MM.1S (cell line): ENCODE data around the gene CEP78.

ENCODE experiments used
- CTCF ChIP-seq: fragments of 300-600 bp; sonication (generic); IDR thresholded peaks from 2 replicates; pipeline ENCODE4 v1.5.1; 2016; ENCODE audit warnings: antibody characterized with exemption, low read length, mixed read lengths
- EZH2 ChIP-seq: fragments of 300-600 bp; sonication (generic); optimal IDR thresholded peaks from 2 replicates; pipeline ENCODE3; 2017; ENCODE audit warnings: low read depth, mild to moderate bottlenecking, antibody characterized with exemption, low read length, mixed read lengths

DNA sequence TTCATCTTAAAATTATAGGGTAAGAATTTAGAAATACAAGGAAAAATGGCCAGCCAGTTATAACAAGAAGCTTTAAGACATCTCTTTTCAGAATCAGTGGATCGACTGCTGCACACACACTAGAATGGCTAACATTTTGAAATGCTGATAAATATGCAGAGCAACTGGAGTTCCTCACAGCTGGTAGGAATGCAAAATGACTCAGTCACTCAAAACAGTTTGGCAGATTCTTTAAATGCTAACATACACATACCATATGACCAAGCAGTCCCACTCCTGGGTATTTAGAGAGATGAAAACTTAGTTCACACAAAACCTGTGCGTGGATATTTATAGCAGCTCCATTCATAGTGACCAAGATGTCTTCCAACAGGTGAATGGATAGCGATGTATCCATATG lies 37.9 kb downstream of the CEP78 start:
- TF ChIP-seq CTCF = no peak
- TF ChIP-seq EZH2 = no peak
